ENCODE data around the gene PIK3IP1. TPM values are rescaled to one million over a fixed set of nuclear protein-coding genes. Genes with fewer than 3 reads are reported as not detected.

PIK3IP1 gene
- total and polyA plus RNA-seq, 2 experiments from 2014 or later, result 10.0 to 16.1 TPM

DNA sequence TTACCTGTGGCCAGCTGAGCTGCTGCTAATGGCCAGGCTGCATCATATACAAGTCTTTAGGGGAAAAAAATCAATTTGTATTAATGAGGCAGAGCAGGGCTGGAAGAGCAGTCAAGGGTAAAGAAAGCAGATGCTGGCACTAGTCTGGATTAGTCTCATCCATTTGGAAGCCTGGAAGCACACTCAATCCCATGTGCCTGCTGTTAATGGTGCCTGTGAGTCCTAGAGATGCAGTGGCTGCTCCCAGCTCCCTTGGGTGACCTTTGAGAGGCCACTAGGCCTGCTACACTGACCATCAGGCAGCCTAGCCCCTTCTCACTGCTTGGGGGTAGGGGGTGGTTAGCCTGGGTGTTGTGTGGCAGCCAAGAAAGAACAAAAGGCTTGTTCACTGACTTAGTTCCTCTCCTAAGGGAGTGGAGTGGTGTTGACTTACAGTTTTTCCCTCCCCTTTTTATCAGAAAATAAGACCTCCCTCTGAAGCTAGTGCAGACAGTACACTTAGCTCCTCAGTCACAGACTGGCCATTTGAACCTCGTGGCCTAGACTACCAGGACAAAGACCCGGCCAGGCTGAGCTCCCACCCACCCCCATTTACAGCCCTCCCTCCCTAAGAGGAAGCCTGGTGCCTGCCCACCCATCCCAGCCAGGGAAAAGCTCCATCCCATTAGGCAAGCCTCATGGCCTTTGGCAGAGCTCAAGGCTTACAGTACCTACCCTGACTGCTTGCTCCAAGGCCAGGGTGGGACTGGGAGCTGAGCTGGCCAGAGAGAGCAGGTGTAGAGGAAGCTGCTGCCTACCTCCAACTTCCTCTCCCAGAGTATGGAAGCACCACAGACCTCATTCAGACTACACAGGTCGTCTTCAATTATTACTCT, 7.8 kb downstream of the PIK3IP1 start:
- Histone ChIP-seq H3K9ac (no peak overlapping the region), H3K27me3 (replicated peaks; ENCODE audit: insufficient read depth) (no peaks in the 10 kb centered on the region), H3K9me3 (ENCODE audit: low read depth) (no peaks in the 10 kb centered on the region), H3K79me2 (ENCODE audit: insufficient read depth) (no peaks in the 10 kb centered on the region), H3F3A (ENCODE audit: insufficient read depth) (peaks cover 4% of the 10 kb centered on the region), H2AFZ (no peak overlapping the region), H3K9me2 (ENCODE audit: insufficient read depth) (no peaks in the 10 kb centered on the region), H4K20me1 (ENCODE audit: insufficient read depth) (no peaks in the 10 kb centered on the region), H3K4me1 (ENCODE audit: insufficient read depth) (no peaks in the 10 kb centered on the region), H3K4me3 (no peak overlapping the region), H3K36me3 (ENCODE audit: low read depth) (no peaks in the 10 kb centered on the region), H3K27ac (no peak overlapping the region), H3K4me2 (ENCODE audit: unreplicated experiment) (no peak overlapping the region)
- TF ChIP-seq EZH2phosphoT487 (IDR thresholded peaks at IDR 0.05; ENCODE audit: insufficient read depth, low read depth), result no peak
- no peak for TF ChIP-seq EZH2 (IDR thresholded peaks at IDR 0.05; ENCODE audit: insufficient read depth, poor library complexity, severe bottlenecking)
- in situ Hi-C loops (cut with MboI), result no loop called here
- 46 to 54% methylated on average over 1 to 3 of the region's 3 CpGs for WGBS, 2 experiments (ENCODE audit: low coverage in 1 of 2, low lambda C conversion rate in 2 of 2, missing lambda C conversion rate in 2 of 2)
- no peak for DNase-seq

DNA sequence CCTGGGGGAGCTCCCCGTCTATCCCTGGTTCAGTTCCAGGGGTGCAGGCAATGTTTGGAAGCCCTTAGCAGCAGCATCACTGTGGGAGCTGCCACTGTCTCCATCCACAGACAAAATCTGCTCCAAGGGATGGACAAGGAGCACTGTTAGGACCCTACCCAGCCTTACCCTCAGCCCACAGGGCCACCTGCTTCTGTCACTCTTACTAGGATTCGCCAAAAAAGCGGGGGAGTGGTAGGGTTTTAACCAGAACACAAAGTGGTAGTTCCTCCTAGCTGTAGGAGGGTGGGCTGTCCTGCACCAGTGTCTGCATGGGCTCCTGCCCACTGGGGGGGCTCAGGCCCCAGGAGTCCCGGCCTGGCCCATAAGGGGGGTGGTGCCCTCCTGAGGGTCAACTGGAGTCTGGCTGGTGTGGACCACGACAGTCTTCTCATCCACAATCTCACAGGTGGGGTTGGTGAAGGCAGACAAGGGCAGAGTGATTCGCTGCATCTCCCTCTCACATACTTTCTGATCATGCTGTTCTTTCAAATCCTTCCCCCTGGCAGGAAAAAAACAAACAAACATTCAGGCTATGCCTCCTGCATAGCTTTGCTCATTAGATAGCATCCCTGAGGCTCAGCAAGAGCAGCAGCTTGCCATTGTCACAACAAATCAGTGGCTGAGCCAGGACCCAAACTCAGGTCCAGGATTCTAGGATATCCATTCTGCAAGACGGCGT, 9.4 kb downstream of the PIK3IP1 start:
- Histone ChIP-seq H3K9me3 (ENCODE audit: low read depth) (no peaks in the 10 kb centered on the region), H3K27me3 (replicated peaks; ENCODE audit: insufficient read depth) (no peaks in the 10 kb centered on the region), H4K20me1 (ENCODE audit: insufficient read depth) (no peaks in the 10 kb centered on the region), H3F3A (ENCODE audit: insufficient read depth) (peaks cover 4% of the 10 kb centered on the region), H3K9me2 (ENCODE audit: insufficient read depth) (no peaks in the 10 kb centered on the region), H3K79me2 (ENCODE audit: insufficient read depth) (no peaks in the 10 kb centered on the region), H2AFZ (no peak overlapping the region), H3K36me3 (ENCODE audit: low read depth) (no peaks in the 10 kb centered on the region), H3K27ac (no peak overlapping the region), H3K9ac (no peak overlapping the region), H3K4me2 (ENCODE audit: unreplicated experiment) (no peak overlapping the region), H3K4me1 (ENCODE audit: insufficient read depth) (no peaks in the 10 kb centered on the region), H3K4me3 (no peak overlapping the region)
- no peak for DNase-seq
- WGBS, 2 experiments (ENCODE audit: low coverage in 1 of 2, low lambda C conversion rate in 2 of 2, missing lambda C conversion rate in 2 of 2), result 79% methylated on average over 8 of the region's 8 CpGs
- in situ Hi-C loops (cut with MboI), result no loop called here
- no peak for TF ChIP-seq EZH2phosphoT487 (IDR thresholded peaks at IDR 0.05; ENCODE audit: insufficient read depth, low read depth)
- TF ChIP-seq EZH2 (IDR thresholded peaks at IDR 0.05; ENCODE audit: insufficient read depth, poor library complexity, severe bottlenecking), result no peak

DNA sequence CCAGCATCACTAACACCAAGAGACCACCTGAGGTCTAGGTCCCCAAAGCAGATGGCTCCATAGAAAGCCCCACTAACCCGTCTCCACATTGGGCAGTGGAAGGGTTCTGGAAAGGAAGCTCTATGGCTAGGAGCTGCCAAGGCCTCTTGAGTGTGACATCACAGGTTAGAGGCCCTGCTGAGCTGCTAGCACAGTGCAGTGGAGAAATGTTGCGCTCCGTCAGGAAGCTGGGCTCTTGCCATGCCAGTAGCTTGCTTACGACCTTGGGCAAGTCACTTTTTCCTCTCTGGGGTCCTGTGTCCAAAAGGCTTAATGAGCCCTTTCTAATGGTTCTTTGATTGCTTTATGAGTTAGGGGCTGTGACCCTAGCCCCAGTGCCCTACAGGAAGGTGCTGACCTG, 10.6 kb downstream of the PIK3IP1 start:
- Histone ChIP-seq H3K9me2 (ENCODE audit: insufficient read depth) (no peaks in the 10 kb centered on the region), H2AFZ (no peak overlapping the region), H3K4me1 (ENCODE audit: insufficient read depth) (no peaks in the 10 kb centered on the region), H3K9me3 (ENCODE audit: low read depth) (no peaks in the 10 kb centered on the region), H3F3A (ENCODE audit: insufficient read depth) (peaks cover 4% of the 10 kb centered on the region), H3K36me3 (ENCODE audit: low read depth) (no peaks in the 10 kb centered on the region; the same call in 1 of the 2 replicates), H3K4me3 (no peak overlapping the region), H4K20me1 (ENCODE audit: insufficient read depth) (no peaks in the 10 kb centered on the region), H3K79me2 (ENCODE audit: insufficient read depth) (no peaks in the 10 kb centered on the region), H3K27ac (no peak overlapping the region), H3K27me3 (replicated peaks; ENCODE audit: insufficient read depth) (no peaks in the 10 kb centered on the region), H3K4me2 (ENCODE audit: unreplicated experiment) (no peak overlapping the region), H3K9ac (no peak overlapping the region)
- TF ChIP-seq EZH2 (IDR thresholded peaks at IDR 0.05; ENCODE audit: insufficient read depth, poor library complexity, severe bottlenecking) (no peak), EZH2phosphoT487 (IDR thresholded peaks at IDR 0.05; ENCODE audit: insufficient read depth, low read depth) (no peak)
- WGBS, 2 experiments (ENCODE audit: low coverage in 1 of 2, low lambda C conversion rate in 2 of 2, missing lambda C conversion rate in 2 of 2), result 72 to 73% methylated on average over 4 of the region's 4 CpGs
- in situ Hi-C loops (cut with MboI), result no loop called here
- DNase-seq, result no peak

DNA sequence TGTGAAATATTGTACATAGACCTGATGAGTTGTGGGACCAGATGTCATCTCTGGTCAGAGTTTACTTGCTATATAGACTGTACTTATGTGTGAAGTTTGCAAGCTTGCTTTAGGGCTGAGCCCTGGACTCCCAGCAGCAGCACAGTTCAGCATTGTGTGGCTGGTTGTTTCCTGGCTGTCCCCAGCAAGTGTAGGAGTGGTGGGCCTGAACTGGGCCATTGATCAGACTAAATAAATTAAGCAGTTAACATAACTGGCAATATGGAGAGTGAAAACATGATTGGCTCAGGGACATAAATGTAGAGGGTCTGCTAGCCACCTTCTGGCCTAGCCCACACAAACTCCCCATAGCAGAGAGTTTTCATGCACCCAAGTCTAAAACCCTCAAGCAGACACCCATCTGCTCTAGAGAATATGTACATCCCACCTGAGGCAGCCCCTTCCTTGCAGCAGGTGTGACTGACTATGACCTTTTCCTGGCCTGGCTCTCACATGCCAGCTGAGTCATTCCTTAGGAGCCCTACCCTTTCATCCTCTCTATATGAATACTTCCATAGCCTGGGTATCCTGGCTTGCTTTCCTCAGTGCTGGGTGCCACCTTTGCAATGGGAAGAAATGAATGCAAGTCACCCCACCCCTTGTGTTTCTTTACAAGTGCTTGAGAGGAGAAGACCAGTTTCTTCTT, 12.3 kb downstream of the PIK3IP1 start:
- Histone ChIP-seq H2AFZ (no peak overlapping the region), H3K9ac (no peak overlapping the region), H3K36me3 (ENCODE audit: low read depth) (peaks cover 5% of the 10 kb centered on the region; the same call in 1 of the 2 replicates), H3K9me2 (ENCODE audit: insufficient read depth) (no peaks in the 10 kb centered on the region), H3K4me1 (ENCODE audit: insufficient read depth) (no peaks in the 10 kb centered on the region), H3K4me2 (ENCODE audit: unreplicated experiment) (no peak overlapping the region), H3K27me3 (replicated peaks; ENCODE audit: insufficient read depth) (no peaks in the 10 kb centered on the region), H4K20me1 (ENCODE audit: insufficient read depth) (no peaks in the 10 kb centered on the region; the same call in 1 of the 2 replicates), H3K27ac (no peak overlapping the region), H3K79me2 (ENCODE audit: insufficient read depth) (no peaks in the 10 kb centered on the region), H3K9me3 (ENCODE audit: low read depth) (no peaks in the 10 kb centered on the region), H3F3A (ENCODE audit: insufficient read depth) (peaks cover 4% of the 10 kb centered on the region; the same call in 1 of the 2 replicates), H3K4me3 (no peak overlapping the region)
- TF ChIP-seq EZH2phosphoT487 (IDR thresholded peaks at IDR 0.05; ENCODE audit: insufficient read depth, low read depth), result no peak
- TF ChIP-seq EZH2 (IDR thresholded peaks at IDR 0.05; ENCODE audit: insufficient read depth, poor library complexity, severe bottlenecking), result no peak
- no peak for DNase-seq
- in situ Hi-C loops (cut with MboI), result no loop called here

Data from GM23248 (cell line).